Mammary epithelial cell (primary cell): Measurements from ENCODE around the gene COX7A2L.

Source experiments
- CTCF ChIP-seq, 2 donors: IDR thresholded peaks in 1 of 2; conservative IDR thresholded peaks in 1 of 2; 2 replicates each; pipeline ENCODE4 v1.5.1; 2011 to 2012; ENCODE audit warnings: inconsistent platforms in 2 of 2, low read length in 2 of 2, mild to moderate bottlenecking in 2 of 2, control low read depth in 1 of 2, low read depth in 1 of 2; ENCODE audit not compliant: insufficient read depth in 1 of 2; ENCODE audit errors: extremely low read depth in 1 of 2
- EZH2 ChIP-seq: IDR thresholded peaks from 2 replicates; pipeline ENCODE4 v1.6.1; 2012; ENCODE audit warnings: low read length, inconsistent platforms, borderline replicate concordance

GRCh38 chr2:42383855-42384530, 23.0 kb upstream of the COX7A2L start:
- TF ChIP-seq EZH2 (no peak), CTCF (conservative IDR thresholded peaks at IDR 0.05 in 1 of 2, IDR thresholded peaks at IDR 0.05 in 1 of 2; ENCODE audit: extremely low read depth in 1 of 2, insufficient read depth in 1 of 2, low read depth in 1 of 2, low read length in 2 of 2) (no peak)
